HEK293T (cell line): ENCODE results near the gene PLXNA2.

Experiments used
- CTCF ChIA-PET: fragments of 350-600 bp; formaldehyde crosslinking; extraction: SDS; loops from one replicate; lab custom pipeline; 2021; ENCODE audit warnings: antibody characterized with exemption, inconsistent platforms; lab: Yijun Ruan, JAX
- POLR2A ChIA-PET: fragments of 350-600 bp; formaldehyde crosslinking; extraction: SDS; loops from one replicate; lab custom pipeline; 2020; ENCODE audit warnings: antibody characterized with exemption, inconsistent platforms; lab: Yijun Ruan, JAX
- DNase-seq: peaks from one replicate; pipeline ENCODE4 v3.0.0; 2012; ENCODE audit warnings: mixed read lengths; ENCODE audit errors: extremely low spot score
- ARNT ChIP-seq: fragments of 450-650 bp; IDR thresholded peaks from 2 replicates; pipeline ENCODE4 v1.6.1; 2017; ENCODE audit warnings: mild to moderate bottlenecking
- BHLHE40 ChIP-seq: fragments of 450-650 bp; IDR thresholded peaks from 2 replicates; pipeline ENCODE4 v1.6.1; 2016; ENCODE audit warnings: mild to moderate bottlenecking, moderate library complexity, borderline replicate concordance
- CTBP1 ChIP-seq: fragments of 450-650 bp; IDR thresholded peaks from 2 replicates; pipeline ENCODE4 v1.6.1; 2016; ENCODE audit warnings: borderline replicate concordance
- ELF4 ChIP-seq: fragments of 450-650 bp; IDR thresholded peaks from 2 replicates; pipeline ENCODE4 v1.6.1; 2017; ENCODE audit warnings: antibody characterized with exemption
- FOXA1 ChIP-seq: fragments of 450-650 bp; IDR thresholded peaks from 2 replicates; pipeline ENCODE4 v1.6.1; 2016; ENCODE audit warnings: mild to moderate bottlenecking
- FOXK2 ChIP-seq: fragments of 450-650 bp; IDR thresholded peaks from 2 replicates; pipeline ENCODE4 v1.6.1; 2016; ENCODE audit warnings: mild to moderate bottlenecking
- FOXM1 ChIP-seq: fragments of 450-650 bp; IDR thresholded peaks from 2 replicates; pipeline ENCODE4 v1.6.1; 2017; ENCODE audit warnings: mild to moderate bottlenecking, borderline replicate concordance
- HDGF ChIP-seq: fragments of 450-650 bp; IDR thresholded peaks from 2 replicates; pipeline ENCODE4 v1.6.1; 2017; ENCODE audit warnings: antibody characterized with exemption, borderline replicate concordance
- L3MBTL2 ChIP-seq: fragments of 450-650 bp; conservative IDR thresholded peaks from 2 replicates; pipeline ENCODE4 v1.6.1; 2016; ENCODE audit warnings: mild to moderate bottlenecking
- LEF1 ChIP-seq: fragments of 450-650 bp; IDR thresholded peaks from 2 replicates; pipeline ENCODE4 v1.6.1; 2017; ENCODE audit warnings: mild to moderate bottlenecking, borderline replicate concordance
- NFRKB ChIP-seq: fragments of 450-650 bp; IDR thresholded peaks from 2 replicates; pipeline ENCODE4 v1.6.1; 2016; ENCODE audit warnings: mild to moderate bottlenecking, moderate library complexity
- PKNOX1 ChIP-seq: fragments of 450-650 bp; IDR thresholded peaks from 2 replicates; pipeline ENCODE4 v1.6.1; 2016
- SP1 ChIP-seq: fragments of 450-650 bp; IDR thresholded peaks from 2 replicates; pipeline ENCODE4 v1.6.1; 2017
- SUZ12 ChIP-seq: fragments of 450-650 bp; IDR thresholded peaks from 2 replicates; pipeline ENCODE4 v1.6.1; 2016; ENCODE audit warnings: mild to moderate bottlenecking
- TARDBP ChIP-seq: fragments of 450-650 bp; IDR thresholded peaks from 2 replicates; pipeline ENCODE4 v1.6.1; 2016
- ZNF384 ChIP-seq: fragments of 450-650 bp; IDR thresholded peaks from 2 replicates; pipeline ENCODE4 v1.6.1; 2016

Gene PLXNA2

DNA sequence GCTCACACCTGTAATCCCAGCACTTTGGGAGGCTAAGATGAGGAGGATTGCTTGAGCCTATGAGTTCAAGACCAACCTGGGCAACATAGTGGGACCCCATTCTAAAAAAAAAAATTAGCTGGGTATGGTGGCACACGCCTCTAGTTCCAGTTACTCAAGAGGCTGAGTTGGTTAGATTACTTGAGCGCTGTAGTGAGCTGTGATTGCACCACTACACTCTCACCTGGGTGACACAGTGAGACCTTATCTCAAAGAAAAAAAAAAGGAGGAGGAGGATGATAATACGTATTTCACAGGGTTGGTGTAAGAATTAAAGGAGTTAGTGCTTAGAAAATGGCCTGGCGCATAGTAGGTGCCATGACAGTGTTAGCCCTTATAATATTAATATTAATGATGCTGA is 144.1 kb downstream of the PLXNA2 start:
- ChIA-PET CTCF (interaction anchor here (1.3 kb wide), 1 partner anchor 78 kb away, joined by 3 read pairs; no protein-coding TSS in a partner anchor), POLR2A (no interaction called here)
- TF ChIP-seq LEF1 (no peak), SUZ12 (no peak), L3MBTL2 (no peak), ZNF384 (no peak), FOXK2 (no peak)
- DNase-seq: no peak

DNA sequence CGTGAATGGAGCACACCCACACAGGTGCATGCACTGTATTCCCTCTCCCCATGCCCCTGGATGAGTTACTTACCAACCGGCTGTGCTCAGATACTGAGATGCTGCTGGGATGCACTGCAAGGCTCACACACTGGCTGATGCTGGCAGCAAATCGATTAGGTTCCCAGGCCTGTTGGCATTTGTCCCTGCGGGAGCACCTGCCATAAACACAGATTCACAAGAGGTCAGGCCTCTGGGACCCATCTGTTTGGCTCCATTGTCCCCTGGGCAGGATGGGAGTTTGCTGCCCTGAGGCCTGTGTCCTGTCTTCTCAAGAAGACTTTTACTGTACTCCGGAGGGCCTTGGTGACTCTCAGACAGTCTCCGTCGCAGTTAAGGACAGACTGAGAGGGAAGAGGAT is 145.4 kb downstream of the PLXNA2 start:
- CTCF ChIA-PET: no interaction called here
- no peak for TF ChIP-seq SUZ12
- TF ChIP-seq ZNF384: no peak
- no peak for TF ChIP-seq ARNT
- TF ChIP-seq LEF1: no peak
- no peak for TF ChIP-seq FOXA1
- TF ChIP-seq TARDBP: no peak
- TF ChIP-seq CTBP1: no peak
- TF ChIP-seq L3MBTL2: no peak
- TF ChIP-seq FOXM1: no peak
- POLR2A ChIA-PET: no interaction called here
- DNase-seq: no peak

DNA sequence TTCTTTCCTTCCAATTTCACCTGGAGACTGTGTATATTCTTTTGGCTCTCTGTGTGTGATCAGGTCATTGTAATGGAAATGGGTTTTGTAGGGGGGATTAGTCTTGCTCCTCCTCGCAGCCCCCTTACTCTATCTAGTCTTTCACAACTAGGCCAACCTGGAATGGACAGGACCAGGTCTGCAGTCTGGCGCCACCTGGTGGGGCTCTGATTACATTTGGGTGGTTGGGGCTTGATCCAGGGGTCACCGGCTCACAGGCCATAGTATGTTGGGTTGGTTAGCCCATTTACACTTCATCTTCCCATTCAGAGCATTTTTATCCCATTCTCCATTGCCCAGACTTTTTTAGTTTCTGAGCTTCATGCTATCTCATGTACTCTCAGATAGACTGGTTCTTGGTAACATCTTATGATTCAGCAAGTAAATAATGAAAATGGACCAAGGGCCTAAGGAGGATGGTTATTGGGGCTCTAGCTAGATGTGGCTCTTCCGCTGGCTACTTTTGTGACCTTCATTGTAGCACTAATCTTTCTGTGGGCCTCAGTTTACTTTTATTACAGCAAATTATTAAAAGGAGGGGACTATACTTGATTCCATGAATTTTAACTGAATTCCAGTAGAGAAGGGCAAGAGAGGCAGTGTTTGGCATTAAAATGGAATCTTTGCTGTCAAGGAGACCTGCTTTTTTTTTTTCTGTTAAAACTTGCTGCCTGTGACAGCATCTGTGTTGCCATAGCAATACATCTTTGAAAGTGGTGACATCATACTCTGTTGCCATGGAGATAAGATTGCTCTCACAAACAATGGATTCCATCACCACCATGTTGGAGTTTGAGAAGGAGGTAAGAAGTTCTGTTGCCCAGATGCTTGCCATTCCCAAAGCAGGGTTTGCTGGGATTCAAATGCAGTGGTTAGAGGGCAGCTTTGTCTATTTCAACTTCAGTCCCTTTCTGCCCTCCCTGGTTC is 150.1 kb downstream of the PLXNA2 start:
- CTCF ChIA-PET: interaction anchor here (0.6 to 1.5 kb wide), 7 partner anchors 22 to 135 kb away, joined by 3 to 5 read pairs (median 3); no protein-coding TSS in a partner anchor
- DNase-seq: peak; percentile 80
- no peak for TF ChIP-seq ZNF384
- TF ChIP-seq NFRKB: no peak
- no peak for TF ChIP-seq CTBP1
- no peak for TF ChIP-seq BHLHE40
- TF ChIP-seq PKNOX1: no peak
- no peak for TF ChIP-seq ARNT
- no peak for TF ChIP-seq SP1
- no peak for TF ChIP-seq TARDBP
- TF ChIP-seq SUZ12: no peak
- TF ChIP-seq LEF1: no peak
- no peak for TF ChIP-seq ELF4
- no peak for TF ChIP-seq HDGF
- TF ChIP-seq FOXA1: no peak
- no peak for TF ChIP-seq FOXM1
- POLR2A ChIA-PET: no interaction called here

- no peak for DNase-seq
- POLR2A ChIA-PET: no interaction called here
- TF ChIP-seq SP1 (no peak), FOXA1 (no peak), PKNOX1 (no peak), ELF4 (no peak), CTBP1 (no peak), FOXK2 (no peak), BHLHE40 (no peak), TARDBP (no peak), SUZ12 (no peak), L3MBTL2 (no peak), HDGF (no peak), ZNF384 (no peak), LEF1 (no peak), ARNT (no peak), FOXM1 (no peak), NFRKB (no peak)
- CTCF ChIA-PET: interaction anchor here (0.7 to 1.5 kb wide), 3 partner anchors 21 to 132 kb away, joined by 4 to 5 read pairs (median 4); no protein-coding TSS in a partner anchor
These were observed 151.1 kb downstream of the PLXNA2 start for GRCh38 chr1:208093046-208093445.

DNA sequence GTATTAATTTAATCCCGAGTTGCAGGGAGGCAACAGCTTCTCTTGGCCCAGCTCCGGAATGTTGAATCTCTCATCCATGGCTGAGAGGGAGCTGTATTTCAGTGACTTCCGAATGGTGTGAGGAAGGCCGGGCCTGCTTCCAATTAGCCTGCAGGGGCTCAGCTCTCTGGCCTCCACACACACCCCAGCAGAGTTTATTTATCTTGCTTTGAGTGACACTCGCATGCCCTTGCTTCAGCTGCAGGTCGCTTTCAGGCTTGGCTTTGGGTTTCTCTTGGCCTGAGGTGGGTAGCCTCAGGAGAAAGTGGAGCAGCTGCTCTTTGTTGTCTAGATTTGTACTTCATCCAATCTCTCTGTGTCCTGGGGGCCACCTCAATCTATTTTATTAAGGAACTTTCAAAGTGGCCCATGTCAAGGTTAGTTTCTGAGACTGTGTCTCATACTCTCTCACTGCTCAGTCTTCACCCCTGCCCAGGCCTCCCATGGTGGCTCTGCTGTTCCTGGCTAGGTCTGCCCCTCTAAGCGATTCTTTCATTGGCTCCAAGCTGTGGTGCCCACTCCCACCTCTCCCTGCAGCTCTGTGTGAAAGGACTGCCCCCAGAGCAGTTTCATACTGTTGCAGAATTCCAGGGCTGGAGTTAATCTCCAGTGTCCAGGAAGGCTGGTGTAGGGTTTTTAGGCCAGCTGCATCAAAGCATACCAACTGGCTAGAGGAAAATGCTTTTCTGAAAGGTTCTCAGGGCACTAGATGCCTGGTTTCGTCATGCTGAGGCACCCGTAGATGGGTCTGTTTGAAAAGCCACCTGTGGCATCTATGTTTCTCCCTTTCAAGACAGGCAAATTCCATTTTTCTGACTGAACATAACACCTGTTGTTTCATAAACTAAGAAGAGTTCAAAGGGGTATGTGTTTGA is 153.5 kb downstream of the PLXNA2 start:
- TF ChIP-seq TARDBP (no peak), PKNOX1 (peak; percentile 91)
- POLR2A ChIA-PET: no interaction called here
- no peak for DNase-seq
- CTCF ChIA-PET: interaction anchor here (0.6 to 0.7 kb wide), 2 partner anchors 69 kb away, joined by 3 to 4 read pairs; no protein-coding TSS in a partner anchor
